Erythroblast (primary cell): ENCODE results near the gene THRB.

Experiments used
- GATA1 ChIP-seq: IDR thresholded peaks from 2 replicates; pipeline ENCODE4 v1.6.1; 2011; ENCODE audit warnings: low read depth, mild to moderate bottlenecking, control low read depth, low read length, moderate library complexity
- POLR2A ChIP-seq: IDR thresholded peaks from 2 replicates; pipeline ENCODE4 v1.6.1; 2011; ENCODE audit warnings: mild to moderate bottlenecking, low read length

GRCh38 chr3:24447836-24448235 is 46.8 kb downstream of the THRB start:
- no peak for TF ChIP-seq POLR2A
- no peak for TF ChIP-seq GATA1
